EL (cell line): ENCODE results near the gene PDGFC.

Source experiments
- DNase-seq: peaks from one replicate; pipeline ENCODE4 v3.0.0-alpha.2; 2016

The PDGFC gene

DNA sequence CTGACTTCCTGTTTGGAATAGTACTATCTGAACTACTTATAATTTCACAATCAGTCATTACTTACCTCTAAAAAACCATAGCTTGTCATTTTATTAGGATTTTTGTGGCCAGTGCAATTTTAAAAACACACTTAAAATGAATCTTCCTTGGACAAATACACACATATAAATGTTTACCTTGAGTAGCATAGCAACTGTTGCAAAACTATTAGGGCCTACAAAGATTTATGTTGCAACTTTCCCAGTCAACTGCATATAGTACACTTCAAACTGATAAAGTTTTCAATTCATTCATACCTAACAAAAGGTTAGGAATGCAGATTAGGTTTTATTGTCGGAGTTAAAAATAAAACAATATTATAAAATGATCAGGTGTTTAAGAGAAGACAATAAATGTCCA is 193.0 kb downstream of the PDGFC start:
- peak; percentile 68 for DNase-seq

- no peak for DNase-seq
Measured at GRCh38 chr4:156778093-156778492, 193.5 kb downstream of the PDGFC start.

GRCh38 chr4:156775813-156776212 is 195.8 kb downstream of the PDGFC start:
- no peak for DNase-seq

DNA sequence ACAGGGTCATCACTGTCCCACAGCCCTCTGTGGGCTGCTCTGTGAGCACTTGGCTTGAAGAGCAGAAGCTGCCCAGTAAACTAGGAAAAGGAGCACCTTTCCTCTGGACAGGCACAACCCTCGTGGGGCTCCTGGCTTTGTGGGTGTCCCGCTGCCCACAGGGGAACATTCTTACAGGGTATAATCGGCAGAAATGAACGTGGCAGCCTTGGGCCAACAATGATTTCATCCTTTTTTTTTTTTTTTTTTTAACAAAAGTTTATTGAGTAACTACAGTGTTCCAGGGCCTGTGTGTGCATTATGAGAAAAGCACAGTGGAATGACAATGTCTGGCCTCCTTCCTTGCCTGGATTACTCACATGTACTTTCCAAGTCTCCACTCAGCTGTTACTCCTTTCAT is 197.2 kb downstream of the PDGFC start:
- peak; percentile 86 for DNase-seq

DNA sequence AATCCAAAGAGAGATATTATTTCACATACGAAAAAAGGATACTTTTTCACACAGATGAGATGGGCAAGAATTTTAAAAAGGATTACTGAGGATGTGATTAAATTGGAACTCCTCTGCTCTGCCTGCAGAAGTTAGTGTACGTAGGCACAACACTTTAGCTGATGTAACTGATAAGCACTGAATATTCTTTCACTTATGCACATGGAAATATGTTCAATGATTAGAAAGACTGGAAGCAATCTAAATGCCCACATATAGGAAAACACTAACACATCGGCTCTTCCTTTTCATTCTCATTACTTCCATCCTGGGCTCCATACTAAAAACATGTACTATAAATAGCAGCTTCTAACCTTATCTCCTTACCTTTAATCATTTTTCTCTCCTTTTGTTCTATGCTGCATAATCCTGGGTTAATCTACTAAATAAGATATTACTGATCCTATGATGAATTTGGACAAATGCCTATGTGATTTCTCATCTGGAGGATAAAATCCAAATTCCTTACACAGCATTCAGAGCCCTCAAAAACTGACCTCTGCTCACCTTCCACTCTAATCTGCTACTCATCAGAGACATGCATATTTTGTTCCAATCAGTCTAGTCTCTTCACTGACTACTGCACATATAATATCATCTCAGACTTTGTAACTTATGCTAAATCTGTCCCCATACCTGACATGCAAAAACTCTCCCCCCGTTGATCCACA is 197.8 kb downstream of the PDGFC start:
- DNase-seq, result peak; percentile 84

DNA sequence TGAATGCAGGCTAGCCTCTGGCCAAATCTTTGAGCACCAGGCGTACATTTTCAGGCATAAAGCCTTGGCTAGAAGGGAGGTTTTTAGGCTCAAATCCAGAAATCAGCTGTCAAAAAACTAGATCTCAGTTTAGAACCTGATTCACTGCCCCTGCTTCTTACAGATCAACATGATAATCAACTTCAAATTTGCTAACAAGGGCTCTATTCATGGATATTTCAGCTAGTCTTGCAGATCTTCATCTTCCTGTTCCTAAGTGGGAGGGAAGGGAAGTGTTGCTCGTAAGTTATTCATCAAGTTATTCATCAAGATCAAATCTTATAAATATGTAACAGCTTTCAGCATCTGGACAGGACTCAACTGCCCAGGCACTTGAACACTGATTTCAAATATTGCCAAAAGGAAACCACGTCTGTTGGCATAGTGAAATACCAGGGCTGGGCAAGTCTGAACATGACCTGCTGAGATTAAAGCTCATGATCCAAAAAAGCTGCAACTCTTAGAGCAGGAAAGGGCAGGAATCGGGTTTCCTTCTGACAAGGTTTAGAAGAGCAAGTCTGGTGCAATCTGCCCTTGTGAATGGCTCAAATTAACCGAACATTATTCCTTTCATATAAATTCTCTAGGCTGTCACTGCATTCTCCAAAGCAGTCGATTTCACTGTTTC is 200.3 kb downstream of the PDGFC start:
- peak; percentile 74 for DNase-seq

DNA sequence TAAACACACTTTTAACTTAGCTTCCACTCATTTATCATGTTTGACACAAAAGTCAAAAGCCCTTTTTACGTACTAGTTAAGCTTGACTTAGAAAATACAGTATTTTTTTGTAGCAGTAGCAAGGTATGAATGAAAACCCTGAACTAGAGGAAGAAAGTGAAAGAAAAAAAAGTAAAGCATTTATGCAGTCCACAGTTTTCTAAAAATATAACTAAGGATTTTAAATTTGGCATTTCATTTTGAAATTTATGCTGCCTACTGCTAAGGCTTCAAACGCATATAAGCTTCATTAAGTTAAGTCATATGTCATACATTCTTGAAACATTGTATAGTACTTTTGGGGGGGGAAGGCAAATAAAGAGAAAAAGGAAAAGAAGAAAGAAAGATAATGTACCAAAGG is 201.5 kb downstream of the PDGFC start:
- no peak for DNase-seq

DNA sequence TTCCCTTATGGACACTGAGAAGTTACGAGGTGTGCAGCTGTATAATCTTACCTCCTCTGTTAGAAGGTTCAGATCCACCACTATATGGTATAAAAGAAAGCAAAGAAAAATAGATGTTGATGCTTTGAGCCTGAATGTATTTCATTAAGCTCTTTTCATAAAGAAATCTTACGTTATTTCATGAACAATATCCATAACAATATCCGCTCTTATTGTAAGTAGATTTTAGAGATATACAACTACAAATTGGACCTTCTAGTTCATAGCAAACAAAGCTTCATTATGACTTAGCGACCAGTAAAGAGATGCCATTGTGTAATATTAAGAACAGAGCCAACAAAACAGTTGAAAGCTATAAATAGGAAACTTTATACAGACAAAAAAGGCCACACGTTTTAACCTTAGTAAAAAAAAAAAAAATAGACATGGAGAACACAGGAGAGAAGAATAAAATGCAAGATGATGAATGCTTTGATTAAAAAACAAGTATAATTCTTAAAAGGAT is 203.6 kb downstream of the PDGFC start:
- no peak for DNase-seq

DNA sequence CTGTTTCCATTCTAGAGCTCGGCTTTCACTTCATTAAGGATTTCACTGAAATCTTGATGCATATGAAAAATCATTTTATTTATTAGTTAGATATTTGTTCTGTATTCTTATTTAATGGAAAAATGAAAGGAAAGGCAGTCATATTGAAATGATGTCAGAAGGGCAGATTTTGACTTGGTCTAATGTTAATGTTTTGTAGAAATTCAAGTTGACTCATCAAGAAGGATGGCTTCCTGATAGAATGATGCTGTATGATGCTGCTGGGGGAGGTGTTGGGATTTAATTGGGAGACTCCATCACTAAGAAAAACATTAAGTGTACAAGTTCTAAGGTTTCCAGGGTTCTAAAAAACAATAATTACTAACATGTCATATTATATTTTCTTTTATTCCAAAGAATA is 204.8 kb downstream of the PDGFC start:
- no peak for DNase-seq

DNA sequence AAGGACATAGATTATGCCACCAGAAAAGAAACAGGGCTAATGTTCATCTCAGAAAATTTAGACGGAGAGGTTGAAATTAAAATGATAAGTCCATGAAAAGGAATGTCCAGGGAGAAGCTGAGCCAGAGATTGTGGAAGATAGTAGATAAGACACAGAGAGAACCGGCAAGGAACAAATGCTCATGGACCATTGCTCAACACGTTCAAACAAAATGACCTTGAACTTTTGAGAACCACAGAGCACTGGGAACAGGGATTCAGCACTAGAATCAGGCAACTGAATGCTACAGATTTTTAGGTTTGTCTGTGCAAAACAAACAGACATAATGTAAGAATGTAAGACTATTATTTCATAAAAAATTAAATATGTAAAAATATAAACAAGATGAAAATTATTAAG is 206.3 kb downstream of the PDGFC start:
- peak; percentile 48 for DNase-seq

GRCh38 chr4:156764846-156765245 is 206.8 kb downstream of the PDGFC start:
- no peak for DNase-seq

- peak; percentile 70 for DNase-seq
Measured at GRCh38 chr4:156764145-156764544, 207.5 kb downstream of the PDGFC start.

- DNase-seq, result no peak
Measured at GRCh38 chr4:156763511-156763910, 208.1 kb downstream of the PDGFC start.

DNA sequence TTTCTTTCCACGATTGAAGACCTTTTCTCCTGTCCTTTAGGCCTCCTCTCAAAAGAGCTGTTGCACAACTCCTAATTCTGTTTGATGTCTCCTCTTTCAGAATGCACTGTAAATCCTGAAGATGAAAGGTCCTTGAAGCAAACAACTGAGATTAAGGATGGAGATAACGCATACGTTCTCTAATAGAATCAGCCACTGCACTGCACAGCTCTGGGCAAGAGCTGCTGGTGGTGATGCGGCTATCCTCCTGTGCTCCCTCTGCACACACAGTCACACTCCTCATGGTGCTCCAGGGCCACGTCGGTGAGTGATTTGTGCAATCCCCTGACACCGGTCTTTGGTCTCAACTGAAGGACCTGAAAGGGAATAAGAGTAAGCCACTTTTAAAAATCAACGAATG is 208.7 kb downstream of the PDGFC start:
- no peak for DNase-seq

GRCh38 chr4:156756118-156756517 is 215.5 kb downstream of the PDGFC start:
- no peak for DNase-seq

- DNase-seq, result peak; percentile 48
Measured at GRCh38 chr4:156754832-156755570, 216.6 kb downstream of the PDGFC start.

DNA sequence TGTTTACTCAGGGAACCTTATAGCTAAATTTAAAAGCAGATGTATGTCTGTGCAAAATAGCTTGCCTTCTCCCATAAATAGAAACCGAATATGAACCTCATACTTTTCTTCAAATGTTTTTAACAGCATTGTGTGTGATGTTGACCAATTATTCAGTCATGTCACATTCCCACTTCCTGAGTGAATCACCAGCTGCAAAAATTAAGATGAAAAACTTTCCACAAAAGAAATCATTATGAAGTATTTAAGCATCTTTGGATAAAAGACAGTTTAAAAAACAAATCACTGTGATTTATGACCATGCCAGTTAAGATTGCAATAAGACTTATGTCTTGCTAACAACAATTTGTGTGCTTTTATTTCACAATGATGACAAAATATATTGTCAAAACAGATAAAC is 220.1 kb downstream of the PDGFC start:
- peak; percentile 66 for DNase-seq

DNA sequence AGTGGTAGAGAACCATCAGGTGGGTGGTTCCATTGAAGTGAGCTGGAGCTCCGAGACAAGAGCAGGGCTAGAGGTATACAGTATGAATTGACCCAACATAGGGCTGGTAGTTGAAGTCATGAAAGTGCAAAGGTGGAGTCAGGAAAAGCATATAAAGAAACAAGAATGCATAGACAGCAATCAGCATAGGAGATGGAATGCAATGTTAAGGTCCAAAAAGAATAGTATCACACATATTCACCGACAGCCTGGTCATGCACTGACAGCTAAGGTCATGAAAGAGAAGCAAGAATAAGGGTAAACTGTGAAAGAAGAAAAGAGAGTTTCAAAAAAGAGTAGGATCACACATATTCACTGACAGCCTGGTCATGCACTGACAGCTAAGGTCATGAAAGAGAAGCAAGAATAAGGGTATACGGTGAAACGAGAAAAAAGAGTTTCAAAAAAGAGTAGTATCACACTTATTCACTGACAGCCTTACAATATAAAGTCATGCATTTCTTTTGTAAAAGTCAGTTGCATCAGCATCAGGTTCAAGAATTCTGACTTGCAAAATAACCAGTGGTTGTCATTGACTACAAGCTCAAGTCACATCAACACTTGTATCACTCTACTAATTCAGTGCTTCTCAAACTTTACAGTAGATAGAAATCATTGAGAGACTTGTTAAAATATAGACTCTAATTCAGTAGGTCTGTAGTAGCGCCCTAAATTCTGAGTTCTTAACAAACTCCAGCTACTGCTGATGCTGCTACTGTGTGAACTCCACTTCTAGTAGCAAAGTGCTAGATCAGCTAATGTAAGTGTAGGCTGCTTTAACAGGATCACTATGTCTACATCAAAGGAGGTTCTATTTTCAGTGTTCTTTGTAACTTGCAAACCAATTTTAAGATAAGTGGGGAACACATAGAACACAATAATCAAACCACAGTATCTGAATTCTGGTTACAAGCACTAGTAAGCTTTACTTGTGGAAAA is 221.9 kb downstream of the PDGFC start:
- DNase-seq, result no peak

DNA sequence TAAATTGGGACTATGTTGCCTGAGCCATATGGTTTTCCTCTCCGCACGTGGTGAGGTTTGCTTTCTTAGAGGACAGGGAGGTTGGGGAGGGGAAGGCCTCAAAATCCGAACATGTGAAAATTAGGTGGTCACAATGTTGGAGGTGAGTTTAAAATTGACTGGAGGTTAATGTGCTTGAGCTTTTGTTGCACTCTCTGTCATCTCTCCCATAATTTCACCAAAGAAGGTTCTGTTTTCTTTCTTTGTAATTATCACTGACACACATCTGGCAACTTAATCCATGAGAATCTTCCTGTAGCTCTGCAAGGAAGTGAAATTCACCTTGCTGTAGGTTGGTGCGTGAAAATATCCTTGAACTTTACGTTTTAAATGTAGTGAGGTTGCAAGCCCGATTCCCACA is 225.5 kb downstream of the PDGFC start:
- DNase-seq, result no peak

- no peak for DNase-seq
Measured at GRCh38 chr4:156738766-156739165, 232.8 kb downstream of the PDGFC start.

- DNase-seq, result peak; percentile 58
Measured at GRCh38 chr4:156734965-156735895, 236.4 kb downstream of the PDGFC start.
